DOHH2 (cell line): ENCODE data around the gene PPIC.

Source experiments
- EZH2phosphoT487 ChIP-seq: fragments of 200-600 bp; sonication (generic); IDR thresholded peaks from 2 replicates; pipeline ENCODE4 v1.6.1; 2017; ENCODE audit warnings: borderline replicate concordance, mild to moderate bottlenecking, antibody characterized with exemption, low read length, moderate library complexity, mixed read lengths
- TF ChIP-seq, protein P1 (sequence below): fragments of 200-600 bp; sonication (generic); IDR thresholded peaks from one replicate; pipeline ENCODE4 v1.5.1; 2014; ENCODE audit warnings: antibody characterized with exemption, mild to moderate bottlenecking, low read depth, low read length; ENCODE audit not compliant: poor library complexity, severe bottlenecking

DNA sequence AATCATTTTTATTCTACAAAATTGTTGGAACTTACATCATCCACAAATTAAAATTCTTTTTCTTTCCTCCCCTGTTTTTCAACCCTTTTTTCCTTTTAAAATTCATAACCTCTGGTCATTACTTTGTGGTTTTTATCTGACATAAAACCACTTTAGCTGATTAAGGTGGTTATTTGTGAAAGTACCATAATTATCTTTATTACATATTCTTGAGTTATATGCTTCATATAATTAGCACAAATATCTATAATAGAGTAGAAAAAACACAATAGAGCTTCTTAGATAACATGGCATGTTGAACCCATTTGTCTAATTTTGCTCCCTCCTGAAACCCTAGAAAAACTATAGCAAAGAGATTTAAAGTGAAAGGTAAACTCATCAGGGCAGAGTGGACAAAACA is 22.9 kb upstream of the PPIC start:
- TF ChIP-seq, protein P1, sequence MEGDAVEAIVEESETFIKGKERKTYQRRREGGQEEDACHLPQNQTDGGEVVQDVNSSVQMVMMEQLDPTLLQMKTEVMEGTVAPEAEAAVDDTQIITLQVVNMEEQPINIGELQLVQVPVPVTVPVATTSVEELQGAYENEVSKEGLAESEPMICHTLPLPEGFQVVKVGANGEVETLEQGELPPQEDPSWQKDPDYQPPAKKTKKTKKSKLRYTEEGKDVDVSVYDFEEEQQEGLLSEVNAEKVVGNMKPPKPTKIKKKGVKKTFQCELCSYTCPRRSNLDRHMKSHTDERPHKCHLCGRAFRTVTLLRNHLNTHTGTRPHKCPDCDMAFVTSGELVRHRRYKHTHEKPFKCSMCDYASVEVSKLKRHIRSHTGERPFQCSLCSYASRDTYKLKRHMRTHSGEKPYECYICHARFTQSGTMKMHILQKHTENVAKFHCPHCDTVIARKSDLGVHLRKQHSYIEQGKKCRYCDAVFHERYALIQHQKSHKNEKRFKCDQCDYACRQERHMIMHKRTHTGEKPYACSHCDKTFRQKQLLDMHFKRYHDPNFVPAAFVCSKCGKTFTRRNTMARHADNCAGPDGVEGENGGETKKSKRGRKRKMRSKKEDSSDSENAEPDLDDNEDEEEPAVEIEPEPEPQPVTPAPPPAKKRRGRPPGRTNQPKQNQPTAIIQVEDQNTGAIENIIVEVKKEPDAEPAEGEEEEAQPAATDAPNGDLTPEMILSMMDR: no peak
- no peak for TF ChIP-seq EZH2phosphoT487
